ENCODE measurements around the gene LRSAM1. TPM values are rescaled to one million over a fixed set of nuclear protein-coding genes. Genes with fewer than 3 reads are reported as not detected.
A peak's percentile ranks its signal among the peaks of the same experiment; 100 is the strongest.

LRSAM1 gene
- total and polyA plus RNA-seq, 12 donors = 6.8 to 74.8 (median 29.3) TPM

DNA sequence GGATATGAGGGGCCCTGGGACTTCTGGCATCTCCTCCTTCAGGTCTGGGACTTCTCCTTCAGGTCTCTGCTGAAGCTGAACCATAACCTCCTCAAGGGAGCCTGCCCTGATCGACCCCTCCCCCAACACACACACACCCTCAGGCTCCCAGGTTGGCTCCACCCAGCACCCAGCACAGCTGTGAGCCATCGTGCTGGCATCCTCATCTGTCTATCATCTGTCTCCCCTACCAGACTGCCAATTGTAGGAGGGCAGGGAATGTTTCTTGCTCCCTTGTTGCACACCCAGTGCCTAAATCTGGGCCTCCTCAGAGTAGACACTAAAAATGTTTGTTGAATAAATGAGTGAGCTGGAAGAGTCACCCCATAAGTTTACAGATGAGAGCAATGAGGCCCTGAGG is 71.4 kb downstream of the LRSAM1 start:
- Histone ChIP-seq H3K27ac (peak overlapping the region in 4 of 5 donors; percentile 64 to 98 (median 82)), H3K27me3 (no peaks in the 10 kb centered on the region), H3K36me3 (replicated peaks in 1 of 2) (peaks cover 0 to 41% of the 10 kb centered on the region in 2 donors), H3K4me1 (replicated peaks in 1 of 2) (peaks cover 31 to 42% of the 10 kb centered on the region in 2 donors), H3K4me3 (no peak overlapping the region), H3K9me3 (replicated peaks in 1 of 3) (peaks cover 0 to 10% (median 0%) of the 10 kb centered on the region in 3 donors)
- 52 to 82% (median 73%) methylated on average over 2 of the region's 2 CpGs for WGBS, 4 donors
- TF ChIP-seq, protein P1, sequence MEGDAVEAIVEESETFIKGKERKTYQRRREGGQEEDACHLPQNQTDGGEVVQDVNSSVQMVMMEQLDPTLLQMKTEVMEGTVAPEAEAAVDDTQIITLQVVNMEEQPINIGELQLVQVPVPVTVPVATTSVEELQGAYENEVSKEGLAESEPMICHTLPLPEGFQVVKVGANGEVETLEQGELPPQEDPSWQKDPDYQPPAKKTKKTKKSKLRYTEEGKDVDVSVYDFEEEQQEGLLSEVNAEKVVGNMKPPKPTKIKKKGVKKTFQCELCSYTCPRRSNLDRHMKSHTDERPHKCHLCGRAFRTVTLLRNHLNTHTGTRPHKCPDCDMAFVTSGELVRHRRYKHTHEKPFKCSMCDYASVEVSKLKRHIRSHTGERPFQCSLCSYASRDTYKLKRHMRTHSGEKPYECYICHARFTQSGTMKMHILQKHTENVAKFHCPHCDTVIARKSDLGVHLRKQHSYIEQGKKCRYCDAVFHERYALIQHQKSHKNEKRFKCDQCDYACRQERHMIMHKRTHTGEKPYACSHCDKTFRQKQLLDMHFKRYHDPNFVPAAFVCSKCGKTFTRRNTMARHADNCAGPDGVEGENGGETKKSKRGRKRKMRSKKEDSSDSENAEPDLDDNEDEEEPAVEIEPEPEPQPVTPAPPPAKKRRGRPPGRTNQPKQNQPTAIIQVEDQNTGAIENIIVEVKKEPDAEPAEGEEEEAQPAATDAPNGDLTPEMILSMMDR (IDR thresholded peaks at IDR 0.05) = no peak
- TF ChIP-seq POLR2A (IDR thresholded peaks at IDR 0.05) = no peak
- DNase-seq = no peak
- intact Hi-C loops (cut with DNase I) = loop anchor here in 1 of 2 donors (5.0 kb wide), 1 partner anchor 60 kb away; no protein-coding TSS in a partner anchor

DNA sequence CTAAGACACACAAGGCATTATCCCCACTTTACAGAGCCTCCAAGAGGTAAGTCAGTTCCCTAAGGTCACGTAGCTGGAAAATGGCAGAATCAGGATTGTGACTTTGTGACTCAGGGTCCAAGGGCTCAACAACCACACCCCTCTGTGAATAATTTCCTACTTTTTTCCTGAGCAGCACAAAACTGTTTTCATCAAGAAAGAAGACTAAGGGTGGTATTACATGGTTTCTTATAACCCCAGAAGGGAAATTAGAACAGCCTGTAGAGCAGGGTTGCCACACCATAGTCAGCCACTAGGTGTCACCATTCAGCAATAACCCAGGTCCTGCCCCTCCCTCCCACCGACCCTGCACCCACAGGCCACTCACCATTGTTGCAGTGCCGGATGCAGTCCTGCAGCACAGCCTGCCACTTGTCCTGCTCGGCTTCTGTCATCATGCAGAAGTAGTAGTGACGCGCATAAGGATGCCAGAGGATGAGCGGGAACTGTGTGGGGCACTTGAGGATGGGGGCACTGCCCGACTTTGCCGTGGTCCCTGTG is 72.1 kb downstream of the LRSAM1 start:
- peak overlapping the region in 2 of 5 donors; percentile 15 to 77 for H3K27ac ChIP-seq
- H3K36me3 ChIP-seq (replicated peaks in 1 of 2) = peaks cover 0 to 38% of the 10 kb centered on the region in 2 donors
- intact Hi-C loops (cut with DNase I) = loop anchor here in 1 of 2 donors (5.0 kb wide), 1 partner anchor 59 kb away; no protein-coding TSS in a partner anchor
- peaks cover 0 to 10% (median 0%) of the 10 kb centered on the region in 3 donors for H3K9me3 ChIP-seq (replicated peaks in 1 of 3)
- H3K27me3 ChIP-seq = no peaks in the 10 kb centered on the region
- 92 to 98% (median 97%) methylated on average over 4 to 9 of the region's 9 CpGs for WGBS, 4 donors
- TF ChIP-seq POLR2A (IDR thresholded peaks at IDR 0.05) = no peak
- TF ChIP-seq, protein P1 (IDR thresholded peaks at IDR 0.05) = peak in 5 of 6 experiments; percentile 28 to 52 (median 36)
- peak in 1 of 7 donors; percentile 49 for DNase-seq
- peaks cover 35 to 45% of the 10 kb centered on the region in 2 donors for H3K4me1 ChIP-seq (replicated peaks in 1 of 2)
- H3K4me3 ChIP-seq = no peak overlapping the region

DNA sequence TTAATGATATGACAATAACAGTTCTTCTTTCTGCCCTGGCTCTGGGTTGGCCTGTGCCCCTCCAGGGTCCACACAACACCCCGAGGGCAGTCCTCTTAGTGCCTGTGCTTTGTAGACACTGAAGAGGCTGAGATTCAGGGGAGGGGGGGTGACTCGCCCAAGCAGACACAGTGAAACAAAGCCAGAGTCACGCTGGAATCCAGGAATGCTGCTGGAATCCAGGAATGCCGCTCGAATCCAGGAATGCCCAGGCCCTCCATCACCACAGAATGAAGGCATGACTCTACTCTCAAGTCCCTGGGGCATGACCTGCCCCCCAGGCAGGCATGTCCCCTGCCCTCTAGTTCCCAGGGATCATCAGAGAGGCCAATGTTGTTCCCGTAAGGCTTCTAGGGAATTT is 73.1 kb downstream of the LRSAM1 start:
- intact Hi-C loops (cut with DNase I) = loop anchor here in 1 of 2 donors (5.0 kb wide), 1 partner anchor 58 kb away; no protein-coding TSS in a partner anchor
- Histone ChIP-seq H3K36me3 (replicated peaks in 1 of 2) (peaks cover 0 to 38% of the 10 kb centered on the region in 2 donors), H3K27me3 (no peaks in the 10 kb centered on the region), H3K4me1 (replicated peaks in 1 of 2) (peaks cover 44 to 52% of the 10 kb centered on the region in 2 donors), H3K4me3 (no peak overlapping the region), H3K9me3 (replicated peaks in 1 of 3) (peaks cover 0 to 10% (median 0%) of the 10 kb centered on the region in 3 donors), H3K27ac (peak overlapping the region in 3 of 5 donors; percentile 9 to 77 (median 49))
- DNase-seq = peak in 1 of 7 donors; percentile 43
- TF ChIP-seq, protein P1 (IDR thresholded peaks at IDR 0.05) = no peak
- no peak for TF ChIP-seq POLR2A (IDR thresholded peaks at IDR 0.05)
- 56 to 60% (median 58%) methylated on average over 4 to 6 of the region's 6 CpGs for WGBS, 4 donors

DNA sequence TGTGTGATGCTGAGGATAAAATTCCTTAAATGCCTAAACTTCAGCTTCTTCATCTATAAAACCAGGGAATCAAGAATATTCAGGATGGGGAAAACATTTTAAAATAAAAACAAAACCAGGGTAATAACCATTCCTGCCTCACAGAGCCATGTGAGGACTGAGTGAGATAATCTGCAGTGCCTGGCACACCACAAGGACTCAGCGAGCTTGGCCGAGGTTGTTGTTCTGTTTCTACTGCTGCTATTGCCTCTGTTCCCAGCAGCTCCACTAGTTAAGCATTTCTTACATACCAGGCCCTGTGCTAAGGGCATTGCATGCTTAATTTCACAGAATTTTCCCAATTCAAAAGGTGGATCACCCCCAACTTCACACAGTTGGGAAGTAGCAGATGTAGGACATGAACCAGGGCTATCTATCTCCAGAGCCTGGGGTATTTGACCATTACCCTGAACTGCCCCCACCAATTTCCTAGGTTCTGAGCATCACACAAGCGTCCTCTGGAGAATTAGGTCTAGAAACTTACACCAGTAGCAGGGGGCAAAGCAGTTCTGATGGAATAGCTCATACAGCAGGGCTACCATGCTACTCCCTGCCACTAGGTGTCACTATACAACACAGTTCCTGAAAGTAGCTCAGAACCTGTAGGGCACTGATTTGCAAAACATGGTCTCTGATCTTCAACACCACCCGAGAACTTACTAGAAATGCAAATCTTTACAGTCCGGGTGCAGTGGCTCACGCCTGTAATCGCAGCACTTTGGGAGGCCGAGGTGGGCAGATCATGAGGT is 74.3 kb downstream of the LRSAM1 start:
- Histone ChIP-seq H3K9me3 (replicated peaks in 1 of 3) (peaks cover 0 to 10% (median 0%) of the 10 kb centered on the region in 3 donors), H3K4me1 (replicated peaks in 1 of 2) (peaks cover 36 to 46% of the 10 kb centered on the region in 2 donors), H3K36me3 (replicated peaks in 1 of 2) (peaks cover 0 to 40% of the 10 kb centered on the region in 2 donors), H3K4me3 (no peak overlapping the region), H3K27ac (peak overlapping the region in 1 of 5 donors; percentile 77), H3K27me3 (no peaks in the 10 kb centered on the region)
- TF ChIP-seq, protein P1 (IDR thresholded peaks at IDR 0.05) = peak; percentile 24 to 60 (median 52)
- no peak for TF ChIP-seq POLR2A (IDR thresholded peaks at IDR 0.05)
- WGBS, 4 donors = 88 to 97% (median 93%) methylated on average over 8 of the region's 8 CpGs
- intact Hi-C loops (cut with DNase I) = loop anchor here in 1 of 2 donors (5.0 kb wide), 1 partner anchor 42 kb away; a partner anchor contains a TSS
- DNase-seq = peak in 1 of 7 donors; percentile 46

Measured in adrenal gland (tissue), 12 donors.